Measurements from ENCODE around the gene KRTAP1-3.
"Not testable (repeated sequence)": the region's sequence is repeated elsewhere in the genome, so short reads cannot be mapped to it uniquely, and the experiment has no call there.

The KRTAP1-3 gene, protein sequence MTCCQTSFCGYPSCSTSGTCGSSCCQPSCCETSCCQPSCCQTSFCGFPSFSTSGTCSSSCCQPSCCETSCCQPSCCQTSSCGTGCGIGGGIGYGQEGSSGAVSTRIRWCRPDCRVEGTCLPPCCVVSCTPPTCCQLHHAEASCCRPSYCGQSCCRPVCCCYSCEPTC

GRCh38 chr17:41034346-41034935 lies at the start of gene KRTAP1-3:
Gene KRTAP1-3 (minus strand): TSS chr17:41034874. CDS start chr17:41034821, 53 bp downstream.
- not testable (repeated sequence) for DNase-seq (ENCODE audit: low read depth)

DNA sequence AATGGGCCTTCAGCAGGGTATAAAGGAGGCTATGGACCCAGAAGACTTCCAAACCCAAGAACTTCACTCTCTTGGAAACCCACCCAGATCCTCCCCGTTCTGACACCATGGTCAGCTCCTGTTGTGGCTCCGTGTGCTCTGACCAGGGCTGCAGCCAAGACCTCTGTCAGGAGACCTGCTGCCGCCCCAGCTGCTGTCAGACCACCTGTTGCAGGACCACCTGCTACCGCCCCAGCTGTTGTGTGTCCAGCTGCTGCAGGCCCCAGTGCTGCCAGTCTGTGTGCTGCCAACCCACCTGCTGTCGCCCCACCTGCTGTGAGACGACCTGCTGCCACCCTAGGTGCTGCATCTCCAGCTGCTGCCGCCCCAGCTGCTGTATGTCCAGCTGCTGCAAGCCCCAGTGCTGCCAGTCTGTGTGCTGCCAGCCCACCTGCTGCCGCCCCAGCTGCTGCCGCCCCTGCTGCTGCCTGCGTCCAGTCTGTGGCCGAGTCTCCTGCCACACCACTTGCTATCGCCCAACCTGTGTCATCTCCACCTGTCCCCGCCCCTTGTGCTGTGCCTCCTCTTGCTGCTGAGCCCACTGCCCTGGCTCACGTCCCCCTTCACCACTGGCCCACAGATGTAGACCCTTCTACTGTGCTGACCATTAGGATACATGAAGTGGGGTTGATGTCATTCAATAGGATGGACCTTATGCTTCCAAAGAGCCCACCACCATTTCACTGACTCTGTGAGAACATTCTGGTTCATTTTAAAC lies 49.6 kb upstream of the KRTAP1-3 start, which contains the start of gene KRTAP4-7:
Gene KRTAP4-7, plus strand, starts transcription at position 51 of the 757 bp plus-strand sequence. Its CDS starts 57 bp downstream, at position 108.
- not testable (repeated sequence) for DNase-seq (ENCODE audit: low read depth)

- DNase-seq (ENCODE audit: low read depth), result peak; percentile 39
These were observed 48.8 kb upstream of the KRTAP1-3 start for GRCh38 chr17:41083427-41083826.

- DNase-seq (ENCODE audit: low read depth), result no peak
These were observed 48.0 kb upstream of the KRTAP1-3 start for GRCh38 chr17:41082626-41083025.

DNA sequence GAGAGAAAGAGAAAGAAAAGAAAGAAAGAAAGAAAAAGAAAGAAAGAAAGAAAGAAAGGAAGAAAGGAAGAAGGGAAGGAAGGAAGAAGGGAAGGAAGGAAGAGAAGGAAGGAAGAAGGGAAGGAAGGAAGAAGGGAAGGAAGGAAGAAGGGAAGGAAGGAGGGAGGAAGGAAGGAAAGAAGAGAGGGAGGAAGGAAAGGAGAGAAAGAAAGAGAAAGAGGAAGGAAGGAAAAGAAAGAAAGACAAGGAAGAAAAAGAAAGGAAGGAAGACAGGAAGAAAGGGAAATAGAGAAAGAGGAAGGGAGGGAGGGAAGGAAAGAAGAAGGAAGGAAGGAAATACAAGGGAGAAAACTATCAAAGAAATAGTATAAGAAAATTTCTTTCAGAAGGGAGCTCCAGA lies 42.1 kb upstream of the KRTAP1-3 start:
- no peak for DNase-seq (ENCODE audit: low read depth)

DNA sequence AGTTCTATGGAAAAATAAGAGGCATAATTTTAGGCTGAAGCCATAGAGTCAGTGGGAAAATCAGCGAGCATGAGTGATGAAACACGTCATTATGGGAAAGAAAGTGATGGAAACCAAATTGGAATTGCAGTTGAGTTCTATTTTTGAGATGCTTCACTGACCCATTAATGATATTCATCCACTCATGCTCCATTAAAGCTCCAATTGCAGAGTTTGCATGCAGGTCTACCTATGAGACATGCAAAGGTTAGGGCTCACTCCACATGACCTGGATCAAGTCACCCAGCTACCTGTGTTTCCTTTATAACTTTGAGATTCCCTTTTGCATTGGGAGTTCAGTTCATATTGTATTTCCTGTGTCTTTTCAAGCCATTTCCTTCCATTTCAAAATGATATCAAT lies 39.0 kb upstream of the KRTAP1-3 start:
- no peak for DNase-seq (ENCODE audit: low read depth)

- no peak for DNase-seq (ENCODE audit: low read depth)
These were observed 37.1 kb upstream of the KRTAP1-3 start for GRCh38 chr17:41071606-41072360.

DNA sequence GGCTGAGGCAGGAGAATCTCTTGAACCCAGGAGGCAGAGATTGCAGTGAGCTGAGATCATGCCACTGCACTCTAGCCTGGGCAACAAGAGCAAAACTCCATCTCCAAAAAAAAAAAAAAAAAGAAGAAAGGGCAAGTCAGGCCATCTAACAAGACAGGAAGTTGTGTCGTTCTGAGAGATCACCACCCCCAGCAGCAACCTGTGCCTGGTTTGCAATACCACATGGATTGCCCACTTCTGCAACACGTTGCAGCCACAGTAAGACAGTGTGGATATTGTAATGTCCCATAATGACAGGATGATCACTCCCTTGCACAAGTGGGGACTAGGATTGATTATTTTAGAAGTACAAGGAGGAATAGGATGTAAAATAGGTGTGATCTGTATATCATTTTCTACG lies 34.4 kb upstream of the KRTAP1-3 start:
- no peak for DNase-seq (ENCODE audit: low read depth)

GRCh38 chr17:41067281-41067680 lies 32.6 kb upstream of the KRTAP1-3 start:
- DNase-seq (ENCODE audit: low read depth), result no peak

GRCh38 chr17:41065829-41066624 lies 31.4 kb upstream of the KRTAP1-3 start, which contains the start of gene KRTAP2-4:
Gene KRTAP2-4 (minus strand): TSS chr17:41065879. CDS start chr17:41065845, 34 bp downstream.
- peak; percentile 98 for DNase-seq (ENCODE audit: low read depth)

GRCh38 chr17:41065016-41065689 lies 30.5 kb upstream of the KRTAP1-3 start:
- DNase-seq (ENCODE audit: low read depth), result not testable (repeated sequence)

GRCh38 chr17:41064301-41064700 lies 29.6 kb upstream of the KRTAP1-3 start:
- no peak for DNase-seq (ENCODE audit: low read depth)

DNA sequence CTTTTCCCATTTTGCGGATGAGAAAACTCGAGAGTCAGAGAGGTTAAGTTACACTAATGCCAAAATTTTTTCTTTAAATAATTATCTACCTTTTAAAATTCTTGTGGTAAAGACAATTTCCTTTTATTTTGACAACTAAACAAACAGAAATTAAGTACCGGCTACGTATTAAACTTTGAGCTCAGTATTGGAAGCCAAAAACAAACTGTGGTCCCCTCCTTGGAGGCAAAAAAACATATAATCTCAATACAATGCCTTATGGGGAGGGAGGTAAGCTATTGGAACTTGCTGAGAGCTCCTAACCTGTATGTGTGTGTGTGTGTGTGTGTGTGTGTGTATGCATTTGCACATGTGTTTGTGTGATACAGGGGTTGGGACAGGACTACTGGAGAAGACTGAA lies 28.8 kb upstream of the KRTAP1-3 start:
- DNase-seq (ENCODE audit: low read depth), result no peak

GRCh38 chr17:41061964-41062363 lies 27.3 kb upstream of the KRTAP1-3 start:
- peak; percentile 96 for DNase-seq (ENCODE audit: low read depth)

- DNase-seq (ENCODE audit: low read depth), result peak; percentile 87
These were observed 25.5 kb upstream of the KRTAP1-3 start, which contains the start of gene KRTAP2-3 for GRCh38 chr17:41060052-41060604. Gene KRTAP2-3 (minus strand): TSS chr17:41060114. CDS start chr17:41060050, 64 bp downstream.

GRCh38 chr17:41059276-41060051 lies 24.8 kb upstream of the KRTAP1-3 start:
- peak; percentile 95 for DNase-seq (ENCODE audit: low read depth)

GRCh38 chr17:41058741-41059140 lies 24.1 kb upstream of the KRTAP1-3 start:
- peak; percentile 70 for DNase-seq (ENCODE audit: low read depth)

DNA sequence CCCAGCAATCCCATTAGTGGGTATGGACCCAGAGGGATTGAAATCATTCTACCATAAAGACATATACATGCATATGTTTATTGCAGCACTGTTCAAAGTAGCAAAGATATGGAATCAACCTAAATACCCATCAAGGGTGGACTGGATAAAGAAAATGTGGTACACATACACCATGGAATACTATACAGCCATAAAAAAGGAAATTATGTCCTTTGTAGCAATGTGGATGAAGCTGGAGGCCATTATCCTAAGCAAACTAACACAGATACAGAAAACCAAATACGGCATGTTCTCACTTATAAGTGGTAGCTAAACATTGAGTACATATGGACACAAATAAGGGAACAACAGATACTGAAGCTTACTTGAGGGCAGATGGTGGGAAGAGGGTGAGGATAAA lies 22.9 kb upstream of the KRTAP1-3 start:
- DNase-seq (ENCODE audit: low read depth), result no peak

DNA sequence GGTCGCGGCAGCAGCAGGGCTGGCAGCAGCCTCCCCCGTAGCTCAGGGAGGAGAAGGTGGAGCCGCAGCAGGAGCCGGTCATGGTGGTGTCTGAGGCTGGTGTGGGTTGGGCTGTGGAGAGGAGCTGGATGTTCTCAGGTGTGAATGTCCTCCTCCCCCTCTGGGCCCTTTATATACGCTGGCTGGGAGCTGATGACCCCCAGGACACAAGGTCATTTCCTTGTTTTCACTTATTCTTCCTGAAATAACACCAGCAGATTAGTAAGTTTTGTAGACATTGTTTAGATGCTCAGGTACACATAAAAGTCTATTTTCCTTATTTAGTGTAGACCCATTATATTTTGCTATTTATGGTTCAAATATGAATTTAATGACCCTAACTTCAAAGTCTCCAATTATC lies 20.5 kb upstream of the KRTAP1-3 start, which contains the start of gene KRTAP2-2:
Gene KRTAP2-2, minus strand, starts transcription at position 101 of the 400 bp plus-strand sequence. Its CDS starts 19 bp downstream, at position 82.
- DNase-seq (ENCODE audit: low read depth), result not testable (repeated sequence)

All from amniotic epithelial cell (primary cell).